ENCODE data around the gene SYCE1.

The SYCE1 gene

GRCh38 chr10:133511907-133512528, 53.4 kb downstream of the SYCE1 start:
- no peak for DNase-seq (ENCODE audit: low spot score)

GRCh38 chr10:133511408-133511807, 54.0 kb downstream of the SYCE1 start:
- no peak for DNase-seq (ENCODE audit: low spot score)

- DNase-seq (ENCODE audit: low spot score): no peak
Observed at GRCh38 chr10:133509700-133510099, 55.7 kb downstream of the SYCE1 start.

Data from CD4-positive, alpha-beta T cell treated with Interleukin-6 at 100 ng/mL for 8 hours (primary cell).